Measurements from ENCODE around the gene FOXD3. TPM values are rescaled to one million over a fixed set of nuclear protein-coding genes. Genes with fewer than 3 reads are reported as not detected.
A peak's percentile ranks its signal among the peaks of the same experiment; 100 is the strongest.
"Not testable (repeated sequence)": the region's sequence is repeated elsewhere in the genome, so short reads cannot be mapped to it uniquely, and the experiment has no call there.

FOXD3 gene
- total RNA-seq, 8 experiments from 2014 or later = 0.14 to 0.76 (median 0.46) TPM; not detected in 4

DNA sequence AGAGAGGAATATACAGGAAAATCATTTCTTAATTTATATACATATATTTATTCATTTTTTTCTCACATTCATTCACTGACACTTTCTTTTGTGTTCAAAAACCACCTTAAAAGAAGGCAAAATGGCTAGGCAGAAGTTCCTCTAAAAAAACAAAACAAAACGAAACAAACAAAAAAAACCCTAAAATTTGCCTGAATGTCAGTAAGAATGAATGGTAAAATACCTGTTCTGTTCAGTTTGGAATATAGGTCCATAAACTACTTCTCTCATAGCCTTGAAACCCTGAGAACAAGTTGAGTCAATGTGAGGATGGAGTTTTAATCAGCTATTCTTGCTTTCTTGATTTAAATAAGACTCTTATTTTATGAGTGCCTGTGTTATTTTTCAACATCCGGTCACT, 30.4 kb downstream of the FOXD3 start:
- 21 to 98% (median 64%) methylated on average over 1 to 2 of the region's 2 CpGs; no CpG with 5 or more reads in 1 of the 10 experiments for WGBS, 10 experiments
- no peak for ATAC-seq (replicated peaks in 6 of 8)
- in situ Hi-C loops (cut with MboI; ENCODE audit: low pct_unique_long_range_greater_than_20kb in 2 of 9, low sequenced_read_pairs in 9 of 9, unreplicated experiment in 9 of 9) = no loop called here
- Histone ChIP-seq H3K4me1 (replicated peaks in 1 of 2) (no peaks in the 10 kb centered on the region), H3K4me3 (no peak overlapping the region), H3K27ac (no peak overlapping the region)

DNA sequence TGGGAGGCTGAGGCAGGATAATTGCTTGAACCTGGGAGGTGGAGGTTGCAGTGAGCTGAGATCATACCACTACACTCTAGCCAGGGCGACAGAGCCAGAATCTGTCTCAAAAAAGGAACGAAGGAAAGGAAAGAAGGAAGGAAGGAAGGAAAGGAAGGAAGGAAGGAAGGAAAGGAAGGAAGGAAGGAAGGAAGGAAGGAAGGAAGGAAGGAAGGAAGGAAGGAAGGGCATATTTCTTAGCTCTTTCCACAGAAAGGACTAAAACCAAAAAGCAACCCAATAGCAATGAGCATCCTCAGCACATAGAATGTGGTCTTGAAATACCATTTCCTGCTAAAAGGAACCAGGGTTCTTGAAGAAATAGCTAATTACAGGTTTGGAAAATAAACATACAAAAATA, 33.9 kb downstream of the FOXD3 start:
- ATAC-seq (replicated peaks in 6 of 8); H3K4me1 ChIP-seq (replicated peaks in 1 of 2); H3K4me3 ChIP-seq; in situ Hi-C loops (cut with MboI; ENCODE audit: low pct_unique_long_range_greater_than_20kb in 2 of 9, low sequenced_read_pairs in 9 of 9, unreplicated experiment in 9 of 9); H3K27ac ChIP-seq: not testable (repeated sequence)
- WGBS, 10 experiments = 8 to 100% (median 64%) methylated on average over 1 to 2 of the region's 2 CpGs; no CpG with 5 or more reads in 6 of the 10 experiments

DNA sequence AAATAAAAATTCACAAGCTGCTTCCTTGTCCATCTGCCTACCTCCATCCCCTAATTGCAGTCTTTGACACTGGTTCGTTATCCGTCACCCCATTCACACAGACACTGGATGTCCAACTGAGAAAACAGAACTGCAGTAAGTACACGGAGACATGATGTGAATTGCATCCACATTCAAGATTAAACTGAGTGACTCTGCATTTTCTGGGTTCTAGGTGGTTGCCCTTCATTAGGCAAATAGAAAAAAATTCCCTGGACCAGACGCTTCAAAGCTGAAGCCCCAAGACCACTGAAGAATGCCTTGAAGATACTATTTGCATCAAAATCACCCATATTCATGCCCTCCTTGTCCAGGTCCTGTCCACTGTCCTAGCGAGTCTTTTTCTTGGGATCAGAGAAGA, 37.2 kb downstream of the FOXD3 start:
- WGBS, 10 experiments = 56 to 88% (median 75%) methylated on average over 2 to 5 of the region's 5 CpGs
- no peak overlapping the region for H3K27ac ChIP-seq
- no peak for ATAC-seq (replicated peaks in 6 of 8)
- no peaks in the 10 kb centered on the region for H3K4me1 ChIP-seq (replicated peaks in 1 of 2)
- H3K4me3 ChIP-seq = no peak overlapping the region
- in situ Hi-C loops (cut with MboI; ENCODE audit: low pct_unique_long_range_greater_than_20kb in 2 of 9, low sequenced_read_pairs in 9 of 9, unreplicated experiment in 9 of 9) = no loop called here

DNA sequence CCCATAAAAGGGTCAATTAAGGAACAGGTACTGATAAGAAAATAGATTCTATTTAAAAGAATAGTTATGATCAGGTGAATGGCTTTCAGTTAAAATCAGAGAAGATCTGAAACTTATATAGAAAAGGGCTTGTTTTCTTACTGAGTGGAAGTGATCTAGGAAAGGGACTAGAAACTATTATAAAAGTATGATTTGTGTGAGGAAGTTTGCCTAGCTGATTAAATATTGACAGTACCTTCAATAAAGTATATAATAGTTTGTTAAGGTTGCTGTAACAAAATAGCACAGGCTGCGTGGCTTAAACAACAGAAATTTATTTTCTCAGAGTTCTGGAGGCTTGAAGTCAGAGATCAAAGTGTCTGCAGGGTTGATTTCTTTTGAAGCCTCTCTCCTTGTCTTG, 39.7 kb downstream of the FOXD3 start:
- Histone ChIP-seq H3K27ac (no peak overlapping the region), H3K4me1 (replicated peaks in 1 of 2) (peaks cover 3 to 5% of the 10 kb centered on the region in 2 donors), H3K4me3 (no peak overlapping the region)
- ATAC-seq (replicated peaks in 6 of 8) = no peak
- WGBS, 10 experiments = 0 to 86% (median 54%) methylated on average over 1 of the region's 1 CpG; no CpG with 5 or more reads in 2 of the 10 experiments
- in situ Hi-C loops (cut with MboI; ENCODE audit: low pct_unique_long_range_greater_than_20kb in 2 of 9, low sequenced_read_pairs in 9 of 9, unreplicated experiment in 9 of 9) = no loop called here

DNA sequence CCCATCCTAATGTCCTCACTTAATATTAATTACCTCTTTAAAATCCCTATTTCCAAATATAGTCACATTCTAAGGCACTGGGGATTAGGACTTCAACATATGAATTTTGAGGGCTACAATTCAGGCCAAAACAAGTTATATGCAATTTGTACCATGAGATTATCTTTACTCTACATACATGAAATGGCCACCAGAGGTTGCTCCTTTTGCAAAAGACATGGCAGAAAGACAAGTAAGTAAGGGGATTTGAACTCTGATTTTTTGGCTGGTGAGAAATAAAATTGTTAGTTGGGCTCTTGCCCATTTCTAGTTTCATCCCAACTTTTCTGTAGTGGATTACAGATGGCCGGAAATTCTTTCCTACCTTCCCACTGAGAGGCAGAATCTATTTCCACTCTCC, 40.2 kb downstream of the FOXD3 start:
- 78 to 100% (median 89%) methylated on average over 1 of the region's 1 CpG; no CpG with 5 or more reads in 3 of the 10 experiments for WGBS, 10 experiments
- H3K4me1 ChIP-seq (replicated peaks in 1 of 2) = peaks cover 4 to 5% of the 10 kb centered on the region in 2 donors
- H3K4me3 ChIP-seq = no peak overlapping the region
- ATAC-seq (replicated peaks in 6 of 8) = no peak
- in situ Hi-C loops (cut with MboI; ENCODE audit: low pct_unique_long_range_greater_than_20kb in 2 of 9, low sequenced_read_pairs in 9 of 9, unreplicated experiment in 9 of 9) = no loop called here
- no peak overlapping the region for H3K27ac ChIP-seq

DNA sequence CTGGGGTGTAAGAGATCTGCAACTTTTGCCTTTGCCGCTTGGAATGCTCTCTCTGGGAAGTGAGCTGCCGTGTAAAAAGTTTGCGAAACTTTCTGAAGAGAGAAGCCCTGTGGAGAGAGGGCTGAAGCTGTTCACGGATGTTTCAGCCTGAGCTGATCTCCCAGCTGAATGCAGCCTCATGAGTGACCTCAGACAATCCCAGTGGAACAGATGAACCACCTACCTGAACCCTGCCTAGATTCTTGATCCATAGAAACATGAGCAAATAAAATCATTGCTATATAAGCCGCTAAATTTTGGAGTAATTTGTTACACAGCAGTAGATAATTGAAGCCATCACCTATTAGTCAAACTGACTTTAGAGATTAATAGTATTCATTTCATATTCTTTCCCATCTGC, 40.6 kb downstream of the FOXD3 start:
- H3K27ac ChIP-seq = no peak overlapping the region

DNA sequence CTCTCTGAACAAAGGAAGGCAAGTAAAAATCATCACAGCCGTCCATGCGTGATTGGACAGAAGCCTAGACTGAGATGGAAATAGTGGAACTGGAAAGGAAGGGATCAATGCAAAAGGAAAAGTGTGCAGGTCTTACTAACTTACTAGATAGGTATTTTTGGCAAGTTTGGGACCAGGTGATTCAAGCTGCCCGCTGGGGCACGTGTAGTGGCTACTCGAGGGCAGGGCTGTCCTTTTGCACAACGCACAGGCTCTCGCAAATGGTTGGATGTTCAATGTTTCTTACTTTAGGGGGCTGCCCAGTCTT, 44.5 kb downstream of the FOXD3 start:
- Histone ChIP-seq H3K27ac (peak overlapping the region; percentile 47 to 79), H3K4me1 (replicated peaks in 1 of 2) (peaks cover 8 to 9% of the 10 kb centered on the region in 2 donors), H3K4me3 (peak overlapping the region; percentile 69 to 98 (median 95))
- ATAC-seq (replicated peaks in 6 of 8) = no peak
- in situ Hi-C loops (cut with MboI; ENCODE audit: low pct_unique_long_range_greater_than_20kb in 2 of 9, low sequenced_read_pairs in 9 of 9, unreplicated experiment in 9 of 9) = no loop called here
- WGBS, 10 experiments = 83 to 94% (median 89%) methylated on average over 2 to 7 of the region's 7 CpGs; no CpG with 5 or more reads in 1 of the 10 experiments

More for the DNA sequence above, 40.6 kb downstream of the FOXD3 start:
- ATAC-seq (replicated peaks in 6 of 8) = no peak
- H3K4me3 ChIP-seq = no peak overlapping the region
- in situ Hi-C loops (cut with MboI; ENCODE audit: low pct_unique_long_range_greater_than_20kb in 2 of 9, low sequenced_read_pairs in 9 of 9, unreplicated experiment in 9 of 9) = no loop called here
- WGBS, 10 experiments = 56 to 100% (median 90%) methylated on average over 1 to 5 of the region's 5 CpGs; no CpG with 5 or more reads in 1 of the 10 experiments
- peaks cover 4 to 5% of the 10 kb centered on the region in 2 donors for H3K4me1 ChIP-seq (replicated peaks in 1 of 2)

DNA sequence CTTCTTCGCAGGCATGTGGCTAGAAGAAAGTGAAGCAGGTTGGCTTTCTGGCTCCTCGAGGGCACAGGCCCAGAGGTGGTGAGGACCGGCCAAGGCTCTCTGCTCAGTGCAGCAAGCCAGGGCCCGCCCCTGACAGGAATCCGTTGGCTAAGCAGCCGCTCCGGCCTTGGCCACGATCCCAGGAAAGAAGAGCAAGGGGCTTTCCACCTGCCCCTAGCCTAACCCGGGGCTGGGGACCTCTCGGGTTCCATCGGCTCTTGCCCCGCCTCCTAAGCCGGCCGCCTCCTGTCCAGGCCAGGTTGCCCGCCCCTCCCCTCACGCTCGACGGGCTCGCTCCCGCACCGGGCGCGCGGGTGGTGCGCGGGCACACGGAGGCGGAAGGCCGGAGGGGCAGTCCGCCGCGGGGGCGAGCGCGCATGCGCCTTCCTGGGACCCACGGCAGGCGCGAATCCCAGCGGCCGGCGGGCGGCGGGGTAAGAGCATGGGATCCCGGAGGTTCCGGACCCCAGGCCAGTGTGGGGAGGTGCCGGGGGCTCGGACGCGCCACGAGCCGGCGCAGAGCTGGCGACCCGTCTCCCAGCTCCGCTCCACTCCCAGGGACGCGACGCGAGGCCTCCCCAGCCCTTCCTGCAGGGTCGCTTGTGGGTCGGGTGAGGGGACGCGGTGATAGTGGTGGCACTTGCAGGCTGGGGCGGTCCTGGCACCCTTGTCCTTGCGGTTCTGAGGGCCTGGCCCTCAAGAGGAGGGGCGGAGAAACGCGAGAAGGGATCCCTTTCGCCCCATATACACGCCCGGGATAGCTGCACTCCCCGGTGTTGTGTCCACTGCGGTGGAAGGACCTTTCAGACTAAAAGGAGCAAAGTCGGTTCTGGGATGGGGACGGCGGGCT, 45.1 kb downstream of the FOXD3 start, which contains the start of gene ALG6:
TSS of gene ALG6 (plus strand) at position 413 of the 889 bp plus-strand sequence. CDS start 3,351 bp downstream, outside the sequence.
- H3K27ac ChIP-seq = peak within 1 kb of the TSS; percentile 55 to 79
- peaks cover 8 to 9% of the 10 kb centered on the region in 2 donors for H3K4me1 ChIP-seq (replicated peaks in 1 of 2)
- ATAC-seq (replicated peaks in 6 of 8) = peak; percentile 89 to 95 (median 94)
- WGBS, 10 experiments = 0 to 60% (median 4%) methylated on average over 1 to 17 of the region's 77 CpGs; no CpG with 5 or more reads in 2 of the 10 experiments
- peak within 1 kb of the TSS; percentile 69 to 98 (median 95) for H3K4me3 ChIP-seq
- in situ Hi-C loops (cut with MboI; ENCODE audit: low pct_unique_long_range_greater_than_20kb in 2 of 9, low sequenced_read_pairs in 9 of 9, unreplicated experiment in 9 of 9) = no loop called here

DNA sequence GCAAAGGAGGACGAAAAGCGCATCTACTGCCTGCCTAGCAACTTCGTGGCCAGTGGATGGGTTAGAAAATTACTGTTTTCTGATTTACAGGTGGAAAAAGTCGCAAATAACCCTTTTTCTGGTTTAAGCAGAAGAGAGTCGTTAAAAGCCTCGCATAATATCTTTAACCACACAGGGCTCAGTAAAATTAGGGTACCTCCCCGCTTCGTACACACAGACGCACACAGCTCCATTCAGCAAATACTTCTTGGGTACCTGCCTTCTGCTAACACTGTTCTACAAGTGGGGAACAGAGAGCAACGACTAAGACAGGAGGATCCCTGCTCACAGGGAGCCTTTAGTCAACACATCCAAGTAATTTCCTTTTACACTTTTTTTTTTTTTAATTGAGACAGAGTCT, 45.8 kb downstream of the FOXD3 start:
- in situ Hi-C loops (cut with MboI; ENCODE audit: low pct_unique_long_range_greater_than_20kb in 2 of 9, low sequenced_read_pairs in 9 of 9, unreplicated experiment in 9 of 9) = no loop called here
- peak in 1 of 8 experiments; percentile 1 for ATAC-seq (replicated peaks in 6 of 8)
- peaks cover 8 to 9% of the 10 kb centered on the region in 2 donors for H3K4me1 ChIP-seq (replicated peaks in 1 of 2)
- 0 to 26% (median 9%) methylated on average over 2 to 10 of the region's 10 CpGs; no CpG with 5 or more reads in 2 of the 10 experiments for WGBS, 10 experiments
- H3K27ac ChIP-seq = peak overlapping the region in 1 of 2 donors; percentile 52
- H3K4me3 ChIP-seq = peak overlapping the region; percentile 69 to 98 (median 95)

Other genes starting within 250 kb of the FOXD3 start
- 10 to 100 TPM in 7 of 8 experiments, 1 to 10 TPM in 1; 7.4 to 20.8 (median 17.3) TPM for gene ALG6, start 45.1 kb downstream of the FOXD3 start, total RNA-seq
- 10 to 100 TPM; 22.4 to 62.2 (median 31.5) TPM for gene ITGB3BP, start 200.7 kb downstream of the FOXD3 start, total RNA-seq
- 10 to 100 TPM in 6 of 8 experiments, 1 to 10 TPM in 2; 7.9 to 27.9 (median 20.0) TPM for gene EFCAB7, start 201.0 kb downstream of the FOXD3 start, total RNA-seq